Fibroblast of skin of left biceps (primary cell): Measurements from ENCODE around the gene DLG5.

Source experiments
- DNase-seq, 2 experiments: peaks; one replicate each; pipeline ENCODE4 v3.0.0-alpha.2; 2013; ENCODE audit warnings: low read depth in 2 of 2

DLG5 gene

DNA sequence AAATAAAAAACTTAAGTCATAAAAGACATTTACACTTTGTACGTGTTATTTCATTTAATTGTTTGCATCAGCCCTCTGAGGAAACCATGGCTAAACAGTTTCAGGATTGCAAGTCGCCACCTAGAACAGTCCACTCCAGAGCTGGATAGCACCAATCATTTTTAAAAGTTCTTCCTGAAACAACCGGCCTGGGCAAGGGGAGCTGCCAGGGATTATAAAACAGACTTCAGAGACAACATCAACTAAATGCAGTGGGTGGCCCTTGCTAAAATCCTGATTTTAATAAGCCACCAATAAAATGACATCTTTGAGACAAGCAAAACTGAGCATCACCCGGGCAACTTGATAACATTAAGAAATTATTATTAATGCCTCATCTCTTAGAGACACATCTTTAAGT is 13.5 kb downstream of the DLG5 start:
- no peak for DNase-seq

DNA sequence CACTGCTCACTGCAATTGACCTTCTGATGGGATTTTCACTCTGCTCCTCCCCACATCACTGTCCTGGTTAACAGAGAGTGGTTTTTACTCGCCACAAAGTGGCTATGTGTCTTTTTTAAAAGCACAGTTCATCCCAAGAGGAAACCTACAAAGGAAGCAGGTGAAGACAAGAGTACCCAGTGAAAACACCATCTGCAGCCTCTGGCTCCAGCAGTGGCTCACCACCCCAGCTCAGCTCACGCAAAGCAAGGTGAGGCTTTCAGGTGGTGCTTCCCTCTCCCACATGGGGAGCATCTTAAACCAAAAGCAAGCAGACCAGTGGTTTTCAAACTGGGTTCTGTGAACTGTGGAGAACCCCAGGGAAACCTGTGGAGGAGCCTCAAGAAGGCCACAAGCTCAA is 14.0 kb downstream of the DLG5 start:
- DNase-seq = no peak

DNA sequence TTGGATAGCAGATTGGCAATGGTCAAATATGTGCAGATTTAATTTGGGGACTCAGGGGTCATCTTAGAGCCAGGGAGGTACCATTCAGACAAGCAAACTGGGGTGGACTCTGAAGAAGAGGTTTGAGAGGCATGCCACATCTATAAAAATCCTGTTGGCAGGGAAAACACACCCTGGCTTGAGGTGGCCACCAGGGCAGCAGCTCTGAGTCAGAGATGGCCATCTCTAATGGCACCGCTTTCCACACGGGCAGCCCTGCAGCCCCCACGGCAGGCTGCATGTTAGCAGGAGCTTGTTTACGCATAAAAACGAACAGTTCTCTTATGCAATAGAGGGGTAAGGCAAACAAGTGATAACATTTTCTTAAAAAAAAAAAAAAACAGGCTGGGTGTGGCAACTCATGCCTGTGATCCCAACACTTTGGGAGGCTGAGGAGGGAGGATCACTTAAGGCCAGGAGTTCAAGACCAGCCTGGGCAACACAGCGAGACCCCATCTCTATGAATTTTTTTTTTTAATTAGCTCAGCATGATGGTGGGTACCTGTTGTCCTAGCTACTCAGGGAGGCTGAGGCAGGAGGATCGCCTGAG is 14.9 kb downstream of the DLG5 start:
- DNase-seq = no peak

DNA sequence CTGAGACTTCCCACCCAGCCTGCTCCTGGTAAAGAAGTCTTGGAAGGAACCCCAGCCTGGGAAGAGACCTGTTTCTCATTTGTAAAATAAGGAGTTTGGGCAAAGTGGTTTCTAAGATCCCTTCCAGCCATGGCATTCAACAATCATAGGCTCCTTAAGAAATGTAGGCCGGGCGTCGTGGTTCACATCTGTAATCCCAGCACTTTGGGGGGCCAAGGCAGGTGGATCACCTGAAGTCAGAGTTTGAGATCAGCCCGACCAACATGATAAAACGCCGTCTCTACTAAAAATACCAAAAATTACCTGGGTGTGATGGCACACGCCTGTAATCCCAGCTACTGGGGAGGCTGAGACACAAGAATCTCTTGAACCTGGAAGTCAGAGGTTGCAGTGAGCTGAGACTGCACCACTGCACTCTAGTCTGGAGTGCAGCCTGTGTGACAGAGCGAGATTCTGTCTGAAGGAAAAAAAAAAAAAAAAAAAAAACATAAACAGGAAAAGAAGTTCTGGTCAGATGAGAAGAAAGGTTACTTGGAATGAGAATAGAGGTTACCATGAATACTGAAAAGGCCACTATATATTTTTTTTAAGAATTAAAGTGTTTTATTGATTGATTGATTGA is 15.9 kb downstream of the DLG5 start:
- no peak for DNase-seq

DNA sequence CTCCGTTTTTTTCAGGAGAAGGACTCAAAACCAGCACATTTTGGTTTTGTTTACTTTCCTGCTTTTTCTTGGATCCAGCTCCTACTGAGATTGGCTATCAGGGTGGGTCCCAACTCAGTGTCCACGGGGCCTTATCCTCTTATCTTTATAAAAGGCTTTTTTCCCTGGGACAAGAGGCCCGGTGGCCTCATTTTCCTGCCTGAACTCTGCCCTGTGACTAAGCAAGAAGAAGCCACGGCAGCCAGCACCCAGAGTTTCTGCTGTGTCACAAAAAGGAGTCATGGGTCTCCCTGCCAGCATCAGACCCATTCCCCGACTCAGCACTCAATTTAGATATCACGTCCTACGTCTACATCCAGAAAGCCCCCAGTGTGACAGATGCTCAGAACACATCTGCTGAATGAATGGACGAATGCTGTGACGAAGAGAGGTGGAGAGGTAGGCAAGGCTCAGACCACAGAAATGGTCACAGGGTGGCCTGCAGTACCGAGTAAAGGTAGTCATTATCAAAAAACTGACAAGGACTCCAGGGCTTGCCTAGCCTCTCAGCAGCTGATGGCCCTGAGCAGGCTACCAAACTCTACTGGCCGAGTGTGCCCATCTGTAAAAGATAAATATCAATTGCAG is 16.7 kb downstream of the DLG5 start:
- no peak for DNase-seq

DNA sequence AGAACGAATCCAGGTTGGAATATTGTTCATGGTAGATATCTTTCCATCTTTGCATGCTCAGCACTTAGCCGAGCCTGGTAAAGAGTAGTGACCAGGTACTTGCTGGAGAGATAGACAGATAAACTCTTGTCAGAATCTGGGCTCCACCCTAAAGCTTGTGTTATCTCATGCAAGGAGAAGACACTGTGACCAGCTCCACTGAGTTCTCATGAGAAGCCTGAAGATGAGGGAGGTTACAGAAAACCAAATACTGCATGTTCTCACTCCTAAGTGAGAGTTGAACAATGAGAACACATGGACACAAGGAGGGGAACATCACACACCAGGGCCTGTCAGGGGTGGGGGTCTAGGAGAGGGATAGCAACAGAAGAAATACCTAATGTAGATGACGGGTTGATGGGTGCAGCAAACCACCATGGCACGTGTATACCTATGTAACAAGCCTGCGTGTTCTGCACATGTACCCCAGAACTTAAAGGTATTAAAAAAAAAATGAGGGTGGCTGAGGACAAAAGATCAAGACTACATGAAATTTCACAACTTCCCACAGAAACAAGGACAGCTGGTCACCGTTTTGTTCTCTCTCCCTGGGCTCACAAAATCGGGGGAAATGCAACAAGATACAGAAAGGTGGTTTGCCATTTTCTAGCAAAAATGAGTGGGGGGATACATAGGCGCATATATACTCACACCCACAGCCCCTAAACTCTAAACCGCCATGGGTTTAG is 17.4 kb downstream of the DLG5 start:
- no peak for DNase-seq

DNA sequence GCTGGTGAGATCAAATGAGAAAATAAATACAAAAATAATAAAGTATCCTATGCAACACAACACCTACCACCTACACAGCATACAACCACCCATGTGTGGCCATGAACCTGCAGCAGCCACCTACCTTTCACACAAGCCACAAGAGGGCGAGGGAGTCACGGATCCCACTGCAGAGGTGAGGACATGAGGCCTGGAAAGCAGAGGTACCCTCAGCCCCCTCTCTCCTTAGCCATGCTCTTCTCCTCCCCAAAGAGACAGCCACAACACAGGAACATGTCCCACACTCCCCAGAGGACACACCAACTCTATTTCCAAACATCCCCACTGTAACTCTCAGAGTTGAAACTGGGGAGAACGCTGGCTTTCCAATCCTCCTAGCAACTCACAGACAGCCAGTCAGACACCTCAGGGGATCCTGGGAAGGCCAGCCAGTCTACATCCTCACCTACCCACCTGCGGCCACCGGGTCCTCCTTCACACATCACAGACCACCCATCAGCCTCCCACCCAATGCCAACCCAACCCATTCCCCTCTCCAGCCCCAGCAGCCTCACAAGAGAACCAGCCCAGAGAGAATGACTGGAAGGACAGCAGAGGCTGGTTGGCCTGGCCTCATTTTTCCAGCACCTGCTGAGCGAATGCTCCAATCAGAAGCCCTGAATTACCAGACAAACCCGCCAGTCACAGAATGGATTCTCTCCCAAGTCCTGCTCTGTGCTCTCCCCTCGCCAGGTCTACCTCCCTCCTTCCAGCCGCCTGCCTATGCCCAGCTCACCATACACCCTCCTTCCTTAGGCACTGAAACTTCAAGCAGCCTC is 18.4 kb downstream of the DLG5 start:
- DNase-seq = no peak

DNA sequence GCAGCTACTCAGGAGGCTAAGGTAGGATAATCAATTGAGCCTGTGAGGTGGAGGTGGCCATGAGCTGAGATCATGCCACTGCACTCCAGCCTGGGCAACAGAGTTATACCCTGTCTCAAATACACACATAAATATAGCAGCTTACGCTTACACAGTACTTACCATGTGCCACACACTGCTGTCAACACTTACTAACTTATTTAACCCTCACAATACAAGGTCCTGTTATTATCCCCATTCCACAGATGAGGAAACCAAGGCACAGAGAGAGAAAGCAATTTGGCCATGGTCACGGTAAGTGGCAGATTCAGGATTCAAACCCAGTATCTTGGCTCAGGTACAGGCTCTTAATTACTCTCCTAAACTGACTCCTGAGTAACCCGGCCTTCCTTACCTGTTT is 19.1 kb downstream of the DLG5 start:
- DNase-seq = no peak

DNA sequence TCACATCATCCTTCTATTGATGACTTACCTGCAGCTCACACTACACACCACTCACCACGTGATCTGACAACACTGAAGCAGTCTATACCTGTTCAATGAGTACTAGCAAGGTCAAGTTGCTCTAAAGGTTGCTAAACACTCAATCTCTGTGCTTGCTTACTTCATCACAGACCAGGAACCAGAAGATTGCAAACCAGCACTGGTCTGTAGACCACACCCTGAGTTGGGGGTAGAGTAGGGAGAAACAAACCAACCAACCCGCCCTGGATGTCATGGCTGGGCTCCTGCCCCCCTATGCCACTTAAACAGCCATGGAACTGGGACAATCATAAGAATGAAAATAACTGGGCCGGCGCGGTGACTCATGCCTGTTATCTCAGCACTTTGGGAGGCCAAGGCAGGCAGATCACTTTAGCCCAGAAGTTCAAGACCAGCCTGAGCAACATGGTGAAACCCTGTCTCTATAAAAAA is 19.6 kb downstream of the DLG5 start:
- DNase-seq = no peak

DNA sequence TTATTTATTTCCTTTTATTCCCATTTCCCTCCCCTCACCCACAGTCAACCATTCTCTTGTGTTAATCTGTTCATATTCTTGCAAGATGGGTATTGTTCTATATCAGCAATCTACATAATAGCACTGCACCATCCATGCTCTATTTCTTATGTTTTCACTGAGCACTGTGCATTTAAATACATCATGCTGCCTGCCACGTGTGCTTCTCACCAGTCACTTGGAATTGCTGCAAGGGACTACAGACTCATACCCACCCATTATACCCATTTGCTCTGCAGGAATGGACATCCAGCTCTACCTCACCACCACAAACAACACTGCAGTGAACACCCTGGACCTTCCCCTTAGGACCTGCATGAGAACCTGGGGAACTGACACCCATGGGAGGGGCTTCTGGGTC is 20.8 kb downstream of the DLG5 start:
- no peak for DNase-seq

DNA sequence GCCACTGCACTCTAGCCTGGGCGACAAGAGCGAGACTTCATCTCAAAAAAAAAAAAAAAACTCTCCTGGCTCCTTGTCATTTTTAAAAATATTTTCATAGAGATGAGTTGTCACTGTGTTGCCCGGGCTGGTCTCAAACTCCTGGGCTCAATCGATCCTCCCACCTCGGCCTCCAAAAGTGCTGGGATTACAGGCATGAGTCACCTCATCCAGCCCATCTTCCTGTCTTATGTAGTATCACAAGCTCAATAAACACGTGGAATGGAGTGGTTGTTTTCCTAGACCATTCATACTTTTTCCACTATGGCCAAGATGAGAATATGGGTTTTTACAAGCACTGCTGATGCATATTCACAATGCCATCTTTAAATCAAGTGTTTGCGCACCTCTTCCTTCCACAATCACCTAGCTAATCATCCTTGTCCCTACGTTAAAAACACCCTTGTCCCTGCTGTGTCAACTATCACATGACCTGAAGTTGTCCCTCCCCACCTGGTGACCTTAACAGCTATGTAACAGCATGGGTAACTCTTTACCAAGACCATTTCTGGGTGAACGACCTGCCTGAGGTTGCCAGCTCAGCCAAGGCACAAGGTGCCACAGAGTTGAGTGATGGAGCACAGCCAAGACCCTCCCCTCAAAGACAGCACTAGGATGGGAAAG is 21.3 kb downstream of the DLG5 start:
- no peak for DNase-seq

DNA sequence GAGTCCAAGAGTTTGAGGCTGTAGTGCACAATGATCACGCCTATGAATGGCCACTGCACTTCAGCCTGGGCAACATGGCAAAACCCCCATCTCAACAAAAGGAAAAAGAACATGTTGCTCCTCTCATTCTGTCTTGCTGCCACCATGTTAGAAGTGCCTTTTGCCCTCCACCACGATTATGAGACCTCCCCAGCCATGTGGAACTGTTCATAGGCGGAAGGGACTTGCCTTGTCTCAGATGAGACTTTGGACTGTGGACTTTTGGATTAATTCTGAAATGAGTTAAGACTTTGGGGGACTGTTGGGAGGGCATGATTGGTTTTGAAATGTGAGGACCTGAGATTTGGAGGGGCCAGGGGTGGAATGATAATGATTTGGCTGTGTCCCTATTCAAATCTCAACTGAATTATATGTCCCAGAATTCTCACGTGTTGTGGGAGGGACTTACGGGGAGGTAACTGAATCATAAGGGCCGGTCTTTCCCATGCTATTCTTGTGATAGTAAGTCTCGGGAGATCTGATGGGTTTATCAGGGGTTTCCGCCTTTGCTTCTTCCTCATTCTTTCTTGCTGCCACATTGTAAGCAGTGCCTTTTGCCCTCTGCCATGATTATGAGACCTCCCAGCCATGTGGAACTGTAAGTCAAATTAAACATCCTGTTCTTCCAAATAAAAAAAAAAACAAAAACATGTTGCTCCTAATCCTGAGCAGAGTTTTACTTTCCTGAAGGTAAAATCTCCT is 22.3 kb downstream of the DLG5 start:
- no peak for DNase-seq

DNA sequence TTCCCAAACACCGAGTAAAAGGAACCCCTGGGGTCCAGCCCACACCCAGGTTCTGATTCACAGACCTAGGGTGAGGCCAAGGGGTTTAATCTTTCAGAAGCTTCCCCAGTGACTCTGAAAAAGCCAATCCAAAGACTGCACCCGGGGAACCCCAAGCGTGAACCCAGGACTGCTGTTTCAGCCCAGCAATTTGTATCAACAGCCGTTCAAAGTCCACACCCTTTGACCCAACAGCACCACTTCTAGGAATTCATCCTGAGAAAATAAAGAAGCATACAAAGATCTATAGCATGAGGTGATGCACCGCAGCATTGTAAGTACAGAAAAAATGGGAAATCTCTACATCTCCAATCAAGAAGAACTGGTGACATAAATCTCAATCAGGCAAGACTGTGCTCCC is 24.4 kb downstream of the DLG5 start:
- DNase-seq = no peak

DNA sequence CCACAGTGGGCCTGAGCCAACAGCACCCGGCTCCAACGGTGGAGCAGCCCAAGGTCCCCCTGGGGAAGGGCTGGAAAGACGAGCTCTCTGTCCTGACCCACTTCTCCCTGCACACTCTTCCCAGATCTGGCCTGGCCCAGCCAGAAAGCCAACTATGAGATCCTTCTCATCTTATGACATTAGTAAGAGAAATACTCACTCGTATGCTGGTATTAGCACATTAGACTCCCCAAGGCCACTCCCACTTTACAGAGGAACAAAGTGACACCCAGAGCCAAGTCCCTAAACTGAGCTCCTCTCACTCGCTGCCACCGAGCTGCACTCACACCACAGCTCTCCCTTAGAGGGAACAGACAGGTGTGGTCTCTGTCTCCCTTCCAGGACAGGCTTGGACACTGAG is 24.8 kb downstream of the DLG5 start:
- no peak for DNase-seq

DNA sequence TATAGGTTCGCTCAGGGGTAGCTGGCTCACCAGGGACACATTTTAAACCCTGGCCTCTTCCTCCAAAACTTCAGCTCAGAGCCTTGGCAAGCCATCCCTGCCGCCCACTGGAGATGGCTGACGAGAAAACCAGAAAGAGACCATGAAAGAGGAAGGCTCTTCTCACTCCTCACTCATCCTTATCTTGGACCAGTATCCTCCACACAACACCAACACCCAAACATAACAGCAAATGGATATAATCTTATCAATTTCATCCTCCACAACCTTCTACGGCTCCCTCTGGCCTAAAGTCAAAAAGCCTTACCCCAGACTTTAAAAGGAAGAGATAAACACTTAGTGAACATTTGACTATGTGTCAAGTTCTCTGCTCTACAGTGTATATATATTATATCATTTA is 26.9 kb downstream of the DLG5 start:
- no peak for DNase-seq

DNA sequence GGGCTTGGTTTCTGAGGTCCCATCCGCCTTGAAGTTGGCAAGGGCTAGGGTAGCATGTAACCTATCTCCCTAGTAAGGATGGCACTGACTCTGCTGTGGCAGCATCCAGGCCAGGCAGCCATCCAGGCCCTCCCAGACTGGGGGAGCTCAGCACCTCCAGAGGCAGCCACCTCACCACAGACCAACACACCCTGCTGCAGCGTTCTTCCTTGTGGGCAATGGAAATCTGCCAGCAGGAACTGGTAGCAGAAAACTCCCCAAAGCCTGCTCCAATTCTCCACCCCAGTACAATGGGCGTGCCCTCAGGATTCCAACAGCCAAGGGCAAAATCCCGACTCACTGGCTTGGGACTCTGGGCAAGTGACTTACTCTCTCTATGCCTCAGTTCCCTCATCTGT is 27.5 kb downstream of the DLG5 start:
- DNase-seq = no peak

DNA sequence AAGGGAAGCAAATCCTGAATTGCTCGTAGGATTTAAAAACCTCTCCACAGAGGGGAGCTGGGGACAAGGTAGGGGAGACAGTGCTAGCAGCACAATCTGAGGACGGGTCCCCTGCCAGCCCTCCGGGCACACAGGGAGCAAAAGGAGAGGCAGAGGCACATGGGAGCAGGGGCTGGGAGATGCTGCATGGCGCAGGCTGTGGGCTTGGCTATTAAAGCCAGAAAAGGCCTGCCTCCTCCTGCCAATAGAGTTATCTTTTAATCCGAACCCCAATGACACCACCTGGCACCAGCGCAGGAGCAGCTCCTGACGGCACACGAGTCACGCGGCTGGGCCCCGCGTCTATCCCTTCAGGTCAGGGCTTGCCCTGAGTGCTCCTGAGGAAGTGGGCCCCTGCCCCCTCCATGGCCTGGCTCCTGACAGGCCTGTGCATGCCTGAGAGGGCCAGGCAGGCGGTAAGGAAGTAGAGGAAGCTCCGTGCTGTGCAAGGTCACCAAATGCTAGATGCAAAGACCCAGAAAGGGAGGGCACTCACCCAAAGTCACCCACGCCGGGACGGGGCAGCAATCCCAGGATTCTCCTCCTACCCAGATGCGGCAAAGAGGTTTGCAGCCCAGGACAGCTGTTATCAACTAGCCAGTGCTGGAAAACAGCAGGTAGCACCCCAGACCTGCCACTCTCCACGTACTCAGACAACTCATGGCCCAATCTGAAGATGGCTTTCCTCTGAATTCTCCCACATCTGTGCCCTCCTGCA is 28.1 kb downstream of the DLG5 start:
- DNase-seq = no peak

DNA sequence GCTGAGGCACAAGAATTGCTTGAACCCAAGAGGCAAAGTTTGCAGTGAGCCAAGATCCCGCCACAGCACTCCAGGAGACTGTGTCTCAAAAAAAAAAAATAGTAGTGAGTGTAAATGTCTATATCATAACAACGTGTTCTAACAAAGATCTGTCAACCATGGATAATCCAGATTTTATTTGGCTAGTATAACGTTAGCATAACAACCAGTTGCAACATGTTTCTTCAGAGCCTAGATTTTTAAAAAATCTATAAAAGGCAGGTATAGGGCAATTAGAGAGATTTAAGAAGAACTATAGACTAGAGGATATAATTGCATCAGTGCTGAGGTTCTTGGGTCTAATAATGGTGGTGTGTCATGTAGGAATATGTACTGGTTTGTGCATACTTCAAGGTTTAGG is 30.5 kb downstream of the DLG5 start:
- DNase-seq = no peak

DNA sequence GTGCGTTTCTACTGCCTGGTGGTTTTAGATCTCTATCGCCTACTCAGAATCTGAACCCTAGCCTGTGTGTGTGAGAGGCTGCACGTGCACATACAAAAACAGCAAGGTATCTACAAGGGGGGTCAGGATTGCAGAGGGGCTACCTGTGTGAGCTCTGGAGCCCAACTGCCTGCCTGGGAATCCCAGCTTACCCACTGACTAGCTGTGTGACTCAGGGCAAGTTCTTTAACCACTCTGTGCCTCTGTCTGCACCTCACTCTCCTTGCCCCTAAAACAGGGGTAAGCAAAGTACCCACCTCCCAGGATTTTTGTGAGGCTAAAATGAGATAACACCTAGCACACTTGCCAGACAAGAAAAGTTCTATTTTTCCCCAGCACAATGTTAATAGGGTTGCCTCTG is 32.5 kb downstream of the DLG5 start:
- DNase-seq = no peak

DNA sequence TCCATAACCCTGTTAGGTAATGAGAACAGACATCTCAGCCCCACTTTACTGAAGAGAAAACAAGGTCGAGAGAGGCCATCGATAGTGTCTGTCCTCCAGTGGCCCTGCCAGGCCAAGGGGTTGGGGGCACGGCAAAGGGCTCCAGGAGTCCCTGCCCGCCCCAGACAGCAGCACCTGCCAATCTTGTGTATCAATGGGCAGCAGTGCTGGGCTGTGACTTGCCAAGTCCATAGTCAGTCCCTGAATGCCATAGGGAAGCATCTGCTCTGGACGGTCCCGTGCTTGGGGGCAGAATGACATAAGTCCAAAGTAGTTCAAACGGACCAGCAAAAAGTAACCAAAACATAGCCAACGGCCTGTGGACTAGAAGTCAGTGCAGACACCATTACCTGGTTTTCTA is 33.2 kb downstream of the DLG5 start:
- DNase-seq = no peak
